GM23338 (cell line): ENCODE results near the gene MAMSTR.

ENCODE experiments used
- CREB1 ChIP-seq: fragments of 250-450 bp; sonication (Bioruptor Pico); IDR thresholded peaks from 2 replicates; pipeline ENCODE4 v1.5.0; 2020; ENCODE audit warnings: low read depth, mild to moderate bottlenecking, moderate library complexity
- CTCF ChIP-seq, 2 experiments: fragments of 200-600 bp in 1 of 2; sonication (generic) in 1 of 2; conservative IDR thresholded peaks; 2 replicates each; pipeline versions ENCODE4 v1.5.1 to v1.6.1; 2016 to 2017; ENCODE audit warnings: antibody characterized with exemption in 2 of 2, low read depth in 2 of 2, mild to moderate bottlenecking in 2 of 2, moderate library complexity in 1 of 2
- ETS1 ChIP-seq: IDR thresholded peaks from 2 replicates; pipeline ENCODE4 v1.6.1; 2016; ENCODE audit warnings: antibody characterized with exemption
- EZH2 ChIP-seq: fragments of 200-600 bp; sonication (generic); IDR thresholded peaks from one replicate; pipeline ENCODE4 v1.8.0; 2017; ENCODE audit warnings: antibody characterized with exemption, mild to moderate bottlenecking, low read depth; ENCODE audit not compliant: unreplicated experiment
- EZH2phosphoT487 ChIP-seq: fragments of 200-600 bp; sonication (generic); IDR thresholded peaks from one replicate; pipeline ENCODE4 v1.8.1; 2018; ENCODE audit warnings: antibody characterized with exemption; ENCODE audit not compliant: unreplicated experiment
- POLR2AphosphoS5 ChIP-seq: IDR thresholded peaks from 2 replicates; pipeline ENCODE4 v1.6.1; 2016; ENCODE audit warnings: antibody characterized with exemption, low read depth
- REST ChIP-seq: IDR thresholded peaks from one replicate; pipeline ENCODE4 v1.6.1; 2018; ENCODE audit warnings: antibody characterized with exemption; ENCODE audit not compliant: unreplicated experiment
- ZNF114 ChIP-seq: fragments of 250-450 bp; sonication (Bioruptor Pico); IDR thresholded peaks from 2 replicates; pipeline ENCODE4 v1.5.0; 2020; ENCODE audit warnings: mild to moderate bottlenecking, moderate library complexity

- TF ChIP-seq CTCF (conservative IDR thresholded peaks at IDR 0.05; ENCODE audit: low read depth in 2 of 2) (no peak), EZH2 (no peak), REST (no peak), POLR2AphosphoS5 (no peak), ZNF114 (no peak), CREB1 (CRISPR knock-in tag) (no peak), EZH2phosphoT487 (no peak), ETS1 (no peak)
Observed at GRCh38 chr19:48687776-48688175, 31.7 kb downstream of the MAMSTR start.
